Mucosa of rectum (tissue), 2 donors: ENCODE results near the gene POLR1G.

Experiments
- H3K27ac ChIP-seq, 2 donors: one replicate each; pipeline ENCODE4 v1.7.0; 2013; ENCODE audit warnings: inconsistent platforms in 2 of 2, low read depth in 2 of 2, low read length in 2 of 2
- H3K27me3 ChIP-seq, 2 donors: one replicate each; pipeline ENCODE4 v1.7.0; 2013; ENCODE audit warnings: low read length in 2 of 2; ENCODE audit not compliant: control insufficient read depth in 2 of 2, insufficient read depth in 2 of 2
- H3K36me3 ChIP-seq, 2 donors: one replicate each; pipeline ENCODE4 v1.7.0; 2013; ENCODE audit warnings: low read length in 2 of 2; ENCODE audit not compliant: control insufficient read depth in 2 of 2, insufficient read depth in 2 of 2
- H3K4me1 ChIP-seq, 2 donors: one replicate each; pipeline ENCODE4 v1.7.0; 2013; ENCODE audit warnings: low read length in 2 of 2, mild to moderate bottlenecking in 1 of 2; ENCODE audit not compliant: control insufficient read depth in 2 of 2, insufficient read depth in 2 of 2
- H3K4me3 ChIP-seq, 2 donors: one replicate each; pipeline ENCODE4 v1.7.0; 2013; ENCODE audit warnings: low read length in 2 of 2
- H3K9ac ChIP-seq, 2 donors: one replicate each; pipeline ENCODE4 v1.7.0; 2013; ENCODE audit warnings: low read length in 2 of 2, low read depth in 1 of 2, mild to moderate bottlenecking in 1 of 2
- H3K9me3 ChIP-seq, 2 donors: one replicate each; pipeline ENCODE4 v1.7.0; 2013; ENCODE audit warnings: low read length in 2 of 2; ENCODE audit not compliant: control insufficient read depth in 2 of 2
- donor health status: healthy.
- donor health status: Normal muscosa, but diverticular disease.

POLR1G gene

GRCh38 chr19:45406226-45407090 lies at the start of gene POLR1G:
Gene POLR1G, plus strand, starts transcription at chr19:45406644. Its CDS starts 53 bp downstream, at chr19:45406697.
- Histone ChIP-seq H3K4me1 (peaks cover 35 to 46% of the 10 kb centered on the region in 2 donors), H3K36me3 (peaks cover 0 to 1% of the 10 kb centered on the region in 2 donors), H3K27ac (peak within 1 kb of the TSS; percentile 92 to 97), H3K9me3 (no peaks in the 10 kb centered on the region), H3K9ac (peak within 1 kb of the TSS; percentile 77 to 90), H3K4me3 (peak within 1 kb of the TSS; percentile 94 to 96), H3K27me3 (no peaks in the 10 kb centered on the region)

- Histone ChIP-seq H3K36me3 (peaks cover 8 to 27% of the 10 kb centered on the region in 2 donors), H3K4me1 (no peaks in the 10 kb centered on the region), H3K4me3 (no peak overlapping the region), H3K27ac (no peak overlapping the region), H3K27me3 (no peaks in the 10 kb centered on the region), H3K9me3 (no peaks in the 10 kb centered on the region), H3K9ac (no peak overlapping the region)
Measured at GRCh38 chr19:45356760-45357444, 49.5 kb upstream of the POLR1G start.

- H3K4me1 ChIP-seq: no peaks in the 10 kb centered on the region
- H3K27me3 ChIP-seq: no peaks in the 10 kb centered on the region
- peaks cover 8 to 28% of the 10 kb centered on the region in 2 donors for H3K36me3 ChIP-seq
- no peak overlapping the region for H3K27ac ChIP-seq
- H3K4me3 ChIP-seq: no peak overlapping the region
- no peak overlapping the region for H3K9ac ChIP-seq
- H3K9me3 ChIP-seq: no peaks in the 10 kb centered on the region
Measured at GRCh38 chr19:45357445-45357783, 49.0 kb upstream of the POLR1G start.

- Histone ChIP-seq H3K9ac (no peak overlapping the region), H3K27me3 (no peaks in the 10 kb centered on the region), H3K9me3 (no peaks in the 10 kb centered on the region), H3K27ac (no peak overlapping the region), H3K4me1 (no peaks in the 10 kb centered on the region), H3K4me3 (no peak overlapping the region), H3K36me3 (peaks cover 8 to 24% of the 10 kb centered on the region in 2 donors)
Measured at GRCh38 chr19:45358213-45358792, 48.1 kb upstream of the POLR1G start.

GRCh38 chr19:45361608-45362007 lies 44.8 kb upstream of the POLR1G start:
- H3K4me3 ChIP-seq: no peak overlapping the region
- no peaks in the 10 kb centered on the region for H3K9me3 ChIP-seq
- H3K27ac ChIP-seq: no peak overlapping the region
- H3K27me3 ChIP-seq: no peaks in the 10 kb centered on the region
- H3K36me3 ChIP-seq: peaks cover 7 to 11% of the 10 kb centered on the region in 2 donors
- H3K4me1 ChIP-seq: no peaks in the 10 kb centered on the region
- no peak overlapping the region for H3K9ac ChIP-seq

GRCh38 chr19:45362291-45362690 lies 44.2 kb upstream of the POLR1G start:
- Histone ChIP-seq H3K9me3 (no peaks in the 10 kb centered on the region), H3K27ac (no peak overlapping the region), H3K4me3 (no peak overlapping the region), H3K27me3 (no peaks in the 10 kb centered on the region), H3K4me1 (no peaks in the 10 kb centered on the region), H3K9ac (no peak overlapping the region), H3K36me3 (peaks cover 7 to 11% of the 10 kb centered on the region in 2 donors)

GRCh38 chr19:45363861-45364459 lies 42.5 kb upstream of the POLR1G start:
- Histone ChIP-seq H3K9me3 (no peaks in the 10 kb centered on the region), H3K4me3 (no peak overlapping the region), H3K27ac (no peak overlapping the region), H3K36me3 (peaks cover 7 to 11% of the 10 kb centered on the region in 2 donors), H3K4me1 (no peaks in the 10 kb centered on the region), H3K27me3 (no peaks in the 10 kb centered on the region), H3K9ac (no peak overlapping the region)

- no peak overlapping the region for H3K27ac ChIP-seq
- H3K4me1 ChIP-seq: peaks cover 0 to 2% of the 10 kb centered on the region in 2 donors
- H3K27me3 ChIP-seq: no peaks in the 10 kb centered on the region
- H3K9ac ChIP-seq: no peak overlapping the region
- H3K36me3 ChIP-seq: peaks cover 7 to 9% of the 10 kb centered on the region in 2 donors
- no peak overlapping the region for H3K4me3 ChIP-seq
- no peaks in the 10 kb centered on the region for H3K9me3 ChIP-seq
Measured at GRCh38 chr19:45364696-45365095, 41.7 kb upstream of the POLR1G start.

GRCh38 chr19:45368127-45368526 lies 38.3 kb upstream of the POLR1G start:
- no peak overlapping the region for H3K9ac ChIP-seq
- peaks cover 0 to 3% of the 10 kb centered on the region in 2 donors for H3K36me3 ChIP-seq
- H3K27ac ChIP-seq: no peak overlapping the region
- no peak overlapping the region for H3K4me3 ChIP-seq
- H3K27me3 ChIP-seq: no peaks in the 10 kb centered on the region
- peaks cover 0 to 2% of the 10 kb centered on the region in 2 donors for H3K4me1 ChIP-seq
- H3K9me3 ChIP-seq: no peaks in the 10 kb centered on the region
